HEK293T (cell line): ENCODE results near the gene KCNK16.

ENCODE experiments used
- CTCF ChIA-PET: fragments of 350-600 bp; formaldehyde crosslinking; extraction: SDS; loops from one replicate; lab custom pipeline; 2021; ENCODE audit warnings: antibody characterized with exemption, inconsistent platforms; lab: Yijun Ruan, JAX
- POLR2A ChIA-PET: fragments of 350-600 bp; formaldehyde crosslinking; extraction: SDS; loops from one replicate; lab custom pipeline; 2020; ENCODE audit warnings: antibody characterized with exemption, inconsistent platforms; lab: Yijun Ruan, JAX
- DNase-seq: peaks from one replicate; pipeline ENCODE4 v3.0.0; 2012; ENCODE audit warnings: mixed read lengths; ENCODE audit errors: extremely low spot score
- ARNT ChIP-seq: fragments of 450-650 bp; IDR thresholded peaks from 2 replicates; pipeline ENCODE4 v1.6.1; 2017; ENCODE audit warnings: mild to moderate bottlenecking
- BHLHE40 ChIP-seq: fragments of 450-650 bp; IDR thresholded peaks from 2 replicates; pipeline ENCODE4 v1.6.1; 2016; ENCODE audit warnings: mild to moderate bottlenecking, moderate library complexity, borderline replicate concordance
- CTBP1 ChIP-seq: fragments of 450-650 bp; IDR thresholded peaks from 2 replicates; pipeline ENCODE4 v1.6.1; 2016; ENCODE audit warnings: borderline replicate concordance
- ELF4 ChIP-seq: fragments of 450-650 bp; IDR thresholded peaks from 2 replicates; pipeline ENCODE4 v1.6.1; 2017; ENCODE audit warnings: antibody characterized with exemption
- FOXA1 ChIP-seq: fragments of 450-650 bp; IDR thresholded peaks from 2 replicates; pipeline ENCODE4 v1.6.1; 2016; ENCODE audit warnings: mild to moderate bottlenecking
- FOXK2 ChIP-seq: fragments of 450-650 bp; IDR thresholded peaks from 2 replicates; pipeline ENCODE4 v1.6.1; 2016; ENCODE audit warnings: mild to moderate bottlenecking
- FOXM1 ChIP-seq: fragments of 450-650 bp; IDR thresholded peaks from 2 replicates; pipeline ENCODE4 v1.6.1; 2017; ENCODE audit warnings: mild to moderate bottlenecking, borderline replicate concordance
- HDGF ChIP-seq: fragments of 450-650 bp; IDR thresholded peaks from 2 replicates; pipeline ENCODE4 v1.6.1; 2017; ENCODE audit warnings: antibody characterized with exemption, borderline replicate concordance
- L3MBTL2 ChIP-seq: fragments of 450-650 bp; conservative IDR thresholded peaks from 2 replicates; pipeline ENCODE4 v1.6.1; 2016; ENCODE audit warnings: mild to moderate bottlenecking
- LEF1 ChIP-seq: fragments of 450-650 bp; IDR thresholded peaks from 2 replicates; pipeline ENCODE4 v1.6.1; 2017; ENCODE audit warnings: mild to moderate bottlenecking, borderline replicate concordance
- NFRKB ChIP-seq: fragments of 450-650 bp; IDR thresholded peaks from 2 replicates; pipeline ENCODE4 v1.6.1; 2016; ENCODE audit warnings: mild to moderate bottlenecking, moderate library complexity
- SP1 ChIP-seq: fragments of 450-650 bp; IDR thresholded peaks from 2 replicates; pipeline ENCODE4 v1.6.1; 2017
- SUZ12 ChIP-seq: fragments of 450-650 bp; IDR thresholded peaks from 2 replicates; pipeline ENCODE4 v1.6.1; 2016; ENCODE audit warnings: mild to moderate bottlenecking
- TARDBP ChIP-seq: fragments of 450-650 bp; IDR thresholded peaks from 2 replicates; pipeline ENCODE4 v1.6.1; 2016
- ZNF384 ChIP-seq: fragments of 450-650 bp; IDR thresholded peaks from 2 replicates; pipeline ENCODE4 v1.6.1; 2016
- TF ChIP-seq, protein P1 (sequence below): fragments of 450-650 bp; IDR thresholded peaks from 2 replicates; pipeline ENCODE4 v1.6.1; 2016

KCNK16 gene

DNA sequence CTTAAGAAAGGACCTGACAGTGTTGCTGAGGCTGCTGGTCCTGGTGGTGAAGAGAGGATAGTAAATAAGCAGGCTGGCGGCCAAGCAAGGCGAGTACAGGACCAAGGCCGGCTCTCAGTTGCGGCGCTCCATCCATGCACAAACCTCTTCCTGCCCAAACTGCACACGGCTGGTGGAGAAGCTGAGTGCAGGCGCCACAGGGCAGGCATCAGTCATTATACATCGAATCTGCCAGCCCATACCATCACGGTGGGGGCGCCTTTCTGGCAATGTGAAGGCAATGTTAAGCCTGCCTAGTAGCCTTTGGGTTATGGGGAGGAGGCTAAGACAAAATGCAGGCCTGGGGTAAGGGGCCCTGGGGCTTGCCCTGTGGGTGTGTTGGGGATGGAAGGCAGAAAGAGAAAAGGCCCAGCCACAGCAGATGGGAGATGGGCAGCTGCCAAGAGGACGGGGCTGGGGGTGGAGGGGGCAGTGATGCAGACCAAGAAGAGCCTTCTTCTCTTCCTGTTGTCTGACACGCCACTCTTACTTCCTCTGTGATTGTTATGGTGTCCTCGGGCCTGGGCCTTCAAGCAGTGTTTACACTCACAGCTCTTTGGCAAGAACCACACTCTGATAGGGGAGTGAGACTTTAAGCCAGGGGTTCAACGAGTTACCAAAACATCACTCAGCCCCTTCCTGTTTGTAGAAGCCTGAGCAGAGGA, 20.3 kb upstream of the KCNK16 start:
- TF ChIP-seq BHLHE40 (no peak), ZNF384 (no peak), FOXM1 (no peak), L3MBTL2 (no peak)
- no peak for DNase-seq
- ChIA-PET CTCF (no interaction called here), POLR2A (interaction anchor here (0.7 kb wide), 1 partner anchor 1450 kb away, joined by 4 read pairs; no protein-coding TSS in a partner anchor)

GRCh38 chr6:39341937-39342336, 19.4 kb upstream of the KCNK16 start:
- TF ChIP-seq LEF1 = no peak
- TF ChIP-seq ELF4 = no peak
- TF ChIP-seq FOXA1 = no peak
- no peak for TF ChIP-seq ARNT
- no peak for TF ChIP-seq TARDBP
- TF ChIP-seq FOXK2 = no peak
- TF ChIP-seq SP1 = no peak
- TF ChIP-seq BHLHE40 = no peak
- POLR2A ChIA-PET = no interaction called here
- no peak for DNase-seq
- CTCF ChIA-PET = no interaction called here

DNA sequence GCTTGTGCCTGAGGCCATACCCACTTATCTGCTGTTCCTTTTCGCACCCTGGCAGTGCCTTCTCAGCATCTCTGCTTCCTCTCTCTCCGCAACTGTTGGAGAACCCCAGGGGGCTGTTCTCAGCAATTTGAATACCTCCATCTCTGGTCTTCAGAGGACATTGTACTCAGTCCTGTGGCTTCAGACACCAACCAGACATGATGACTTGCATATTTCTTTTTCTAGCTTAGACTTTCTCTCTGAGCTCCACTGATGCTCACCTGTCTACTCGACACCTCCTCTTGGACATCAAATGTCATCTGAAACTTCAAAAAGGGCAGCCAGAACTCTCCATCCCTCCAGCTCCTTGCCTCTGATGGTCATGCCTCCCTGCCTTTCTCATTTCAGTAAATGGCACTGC, 18.9 kb upstream of the KCNK16 start:
- TF ChIP-seq ARNT (no peak), ELF4 (no peak)
- POLR2A ChIA-PET = no interaction called here
- CTCF ChIA-PET = no interaction called here
- DNase-seq = no peak

DNA sequence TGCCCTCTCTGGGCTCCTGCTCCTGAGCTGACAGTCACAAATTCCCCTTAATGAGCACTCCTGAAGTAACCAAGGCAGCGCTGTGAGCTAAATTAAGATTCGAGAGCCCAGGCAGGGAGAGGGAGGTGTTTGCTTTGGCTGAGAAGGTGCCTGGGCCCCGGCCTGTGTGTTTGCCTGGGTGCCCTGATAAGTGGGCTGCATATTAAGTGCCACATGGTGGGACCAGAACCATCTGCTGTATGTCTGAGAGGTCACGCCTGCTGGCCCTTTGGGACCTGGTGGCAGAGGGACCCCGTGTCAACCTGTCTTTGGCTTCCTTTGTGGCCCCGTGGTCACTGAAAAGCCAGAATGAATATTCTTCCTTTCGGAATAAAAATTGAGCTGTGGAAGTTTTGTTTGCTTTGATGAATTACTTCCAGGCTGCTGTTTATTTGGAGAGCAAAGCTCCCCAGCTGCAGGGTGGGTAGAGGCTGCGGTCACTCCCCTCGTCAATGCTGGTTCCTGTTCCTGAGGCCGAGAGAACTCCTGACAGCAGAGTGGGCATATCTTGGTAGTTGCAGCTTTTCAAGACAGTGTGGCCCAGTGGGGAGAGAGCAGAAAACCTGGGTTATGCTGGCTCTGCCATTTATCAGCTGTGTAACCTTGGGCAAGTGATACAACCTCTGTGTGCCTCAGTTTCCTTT, 17.5 kb upstream of the KCNK16 start:
- POLR2A ChIA-PET = no interaction called here
- no peak for TF ChIP-seq SP1
- no peak for TF ChIP-seq FOXA1
- CTCF ChIA-PET = interaction anchor here (0.6 kb wide), 1 partner anchor 445 kb away, joined by 4 read pairs; no protein-coding TSS in a partner anchor
- DNase-seq = no peak

DNA sequence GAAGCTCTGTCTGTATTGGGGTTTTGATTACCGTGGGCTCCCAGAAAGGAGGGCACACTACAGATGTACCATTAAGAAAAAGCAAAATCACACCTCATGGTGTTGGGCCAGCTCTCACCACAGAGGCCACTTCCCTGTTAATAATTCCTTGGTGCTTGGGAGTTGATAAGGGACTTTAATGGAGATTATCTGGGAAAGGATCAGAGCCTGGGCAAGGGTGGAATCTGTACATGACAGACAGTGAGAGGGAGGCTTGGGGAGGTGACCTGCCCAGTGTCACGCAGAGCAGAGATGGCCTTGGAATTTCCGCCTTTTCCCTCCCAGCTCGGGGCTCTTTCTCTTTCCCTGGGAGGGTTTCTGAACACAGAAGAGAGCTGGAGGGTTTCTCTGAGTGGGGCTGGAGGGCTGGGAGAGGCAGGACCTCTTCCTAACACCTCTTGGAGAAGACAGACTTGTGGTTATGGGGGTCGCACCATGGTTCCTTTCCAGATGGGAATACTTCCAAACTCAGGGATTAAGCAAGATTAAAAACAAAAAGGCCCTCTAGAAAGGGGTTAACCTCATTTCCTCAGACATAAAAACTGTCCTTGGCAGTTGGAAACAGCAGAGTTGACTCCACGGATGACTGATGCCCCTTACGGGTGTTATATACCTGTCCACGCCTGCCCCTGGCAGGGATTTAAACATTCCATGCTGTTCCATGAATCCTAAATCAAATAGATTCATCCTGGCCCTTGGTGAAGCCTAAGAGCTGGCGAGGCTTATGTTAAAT, 16.8 kb upstream of the KCNK16 start:
- POLR2A ChIA-PET = no interaction called here
- DNase-seq = no peak
- CTCF ChIA-PET = interaction anchor here (0.5 kb wide), 1 partner anchor 82 kb away, joined by 5 read pairs; no protein-coding TSS in a partner anchor
- TF ChIP-seq, protein P1, sequence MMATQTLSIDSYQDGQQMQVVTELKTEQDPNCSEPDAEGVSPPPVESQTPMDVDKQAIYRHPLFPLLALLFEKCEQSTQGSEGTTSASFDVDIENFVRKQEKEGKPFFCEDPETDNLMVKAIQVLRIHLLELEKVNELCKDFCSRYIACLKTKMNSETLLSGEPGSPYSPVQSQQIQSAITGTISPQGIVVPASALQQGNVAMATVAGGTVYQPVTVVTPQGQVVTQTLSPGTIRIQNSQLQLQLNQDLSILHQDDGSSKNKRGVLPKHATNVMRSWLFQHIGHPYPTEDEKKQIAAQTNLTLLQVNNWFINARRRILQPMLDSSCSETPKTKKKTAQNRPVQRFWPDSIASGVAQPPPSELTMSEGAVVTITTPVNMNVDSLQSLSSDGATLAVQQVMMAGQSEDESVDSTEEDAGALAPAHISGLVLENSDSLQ = no peak
- TF ChIP-seq FOXM1 (no peak), TARDBP (no peak), SP1 (no peak), NFRKB (no peak), BHLHE40 (no peak), FOXK2 (no peak), FOXA1 (no peak), HDGF (no peak), ARNT (no peak), ELF4 (no peak)

- POLR2A ChIA-PET = no interaction called here
- CTCF ChIA-PET = interaction anchor here (0.5 kb wide), 1 partner anchor 81 kb away, joined by 5 read pairs; no protein-coding TSS in a partner anchor
- no peak for DNase-seq
- TF ChIP-seq TARDBP (no peak), FOXK2 (no peak), FOXM1 (no peak)
These were observed 15.9 kb upstream of the KCNK16 start for GRCh38 chr6:39338397-39338796.

GRCh38 chr6:39335780-39336545, 13.5 kb upstream of the KCNK16 start:
- CTCF ChIA-PET = no interaction called here
- no peak for DNase-seq
- TF ChIP-seq FOXM1 = no peak
- TF ChIP-seq ELF4 = no peak
- TF ChIP-seq SUZ12 = no peak
- TF ChIP-seq BHLHE40 = no peak
- no peak for TF ChIP-seq SP1
- TF ChIP-seq NFRKB = no peak
- no peak for TF ChIP-seq FOXK2
- no peak for TF ChIP-seq HDGF
- TF ChIP-seq TARDBP = no peak
- no peak for TF ChIP-seq L3MBTL2
- TF ChIP-seq CTBP1 = no peak
- TF ChIP-seq, protein P1 = no peak
- TF ChIP-seq LEF1 = no peak
- TF ChIP-seq ARNT = no peak
- no peak for TF ChIP-seq ZNF384
- TF ChIP-seq FOXA1 = no peak
- POLR2A ChIA-PET = no interaction called here
